B cell (primary cell): Measurements from ENCODE around the gene SDK2. TPM values are rescaled to one million over a fixed set of nuclear protein-coding genes. Genes with fewer than 3 reads are reported as not detected.

ENCODE experiments used
- ATAC-seq: fragments of 200-7000 bp; cut with Tn5 transposase; one replicate; pipeline ENCODE4 v1.10.0; 2021; ENCODE audit warnings: low read depth, mild to moderate bottlenecking, moderate number of reproducible peaks, moderate library complexity
- CTCF ChIA-PET: fragments of 350-600 bp; sonication (Branson Sonifier 250); formaldehyde crosslinking; loops from one replicate; lab custom pipeline; 2021; ENCODE audit warnings: antibody characterized with exemption, inconsistent platforms; lab: Charles Lee
- POLR2A ChIA-PET: fragments of 350-600 bp; sonication (Branson Sonifier 250); formaldehyde crosslinking; loops from one replicate; lab custom pipeline; 2021; ENCODE audit warnings: antibody characterized with exemption; lab: Charles Lee
- DNase-seq: peaks from one replicate; pipeline ENCODE4 v3.0.0; 2013
- H2AFZ ChIP-seq: 2 replicates; pipeline ENCODE4 v1.6.1; 2012; ENCODE audit warnings: mild to moderate bottlenecking, low read depth, low read length; ENCODE audit not compliant: insufficient read depth, poor library complexity, severe bottlenecking
- H3K27ac ChIP-seq, 2 donors: 1 replicate in 1 of 2; 2 replicates in 1 of 2; pipeline ENCODE4 v1.5.1; 2012 to 2013; ENCODE audit warnings: low read length in 2 of 2, mild to moderate bottlenecking in 2 of 2, moderate library complexity in 1 of 2
- H3K27me3 ChIP-seq, 4 experiments: fragments of 200-600 bp in 1 of 4; sonication (generic) in 1 of 4; replicated peaks in 1 of 4; 1 replicate in 2 of 4; 2 replicates in 2 of 4; pipeline versions ENCODE4 v1.6.1 to v1.7.0; 2013 to 2016; ENCODE audit warnings: low read length in 3 of 4, mild to moderate bottlenecking in 2 of 4, mixed read lengths in 1 of 4, moderate library complexity in 1 of 4; ENCODE audit not compliant: insufficient read depth in 4 of 4, control insufficient read depth in 3 of 4; ENCODE audit errors: control extremely low read depth in 1 of 4
- H3K36me3 ChIP-seq, 2 experiments: replicated peaks in 1 of 2; 1 replicate in 1 of 2; 2 replicates in 1 of 2; pipeline versions ENCODE4 v1.6.1 to v1.7.1; 2013; ENCODE audit warnings: low read length in 1 of 2; ENCODE audit not compliant: insufficient read depth in 2 of 2, control insufficient read depth in 1 of 2; ENCODE audit errors: control extremely low read depth in 1 of 2, extremely low read depth in 1 of 2
- H3K4me1 ChIP-seq, 2 donors: fragments of 200-600 bp in 1 of 2; sonication (generic) in 1 of 2; 1 replicate in 1 of 2; 2 replicates in 1 of 2; pipeline versions ENCODE4 v1.5.1 to v1.6.1; 2013 to 2017; ENCODE audit warnings: low read length in 2 of 2; ENCODE audit not compliant: control insufficient read depth in 2 of 2, insufficient read depth in 2 of 2
- H3K4me2 ChIP-seq: replicated peaks from 2 replicates; pipeline ENCODE3; 2012; ENCODE audit warnings: mild to moderate bottlenecking, low read depth, low read length; ENCODE audit not compliant: poor library complexity, severe bottlenecking
- H3K4me3 ChIP-seq, 5 experiments: fragments of 200-600 bp in 1 of 5; sonication (generic) in 1 of 5; 1 replicate in 3 of 5; 2 replicates in 2 of 5; pipeline versions ENCODE4 v1.5.1 to v1.7.0; 2011 to 2016; ENCODE audit warnings: low read length in 4 of 5, mild to moderate bottlenecking in 4 of 5, low read depth in 2 of 5, control low read depth in 1 of 5, moderate library complexity in 1 of 5; ENCODE audit not compliant: insufficient read depth in 1 of 5; ENCODE audit errors: control extremely low read depth in 1 of 5, extremely low read depth in 1 of 5
- H3K79me2 ChIP-seq: fragments of 200-600 bp; sonication (generic); one replicate; pipeline ENCODE4 v1.6.0; 2016; ENCODE audit warnings: low read length; ENCODE audit not compliant: control insufficient read depth, insufficient read depth
- H3K9ac ChIP-seq: fragments of 200-600 bp; sonication (generic); 2 replicates; pipeline ENCODE4 v1.6.1; 2017; ENCODE audit warnings: mild to moderate bottlenecking, low read length, moderate library complexity
- H3K9me3 ChIP-seq, 3 donors: one replicate each; pipeline versions ENCODE4 v1.6.1 to v1.7.1; 2013; ENCODE audit warnings: low read length in 2 of 3; ENCODE audit not compliant: control insufficient read depth in 2 of 3, insufficient read depth in 1 of 3; ENCODE audit errors: control extremely low read depth in 1 of 3
- H4K20me1 ChIP-seq: 2 replicates; pipeline ENCODE4 v1.6.0; 2012; ENCODE audit warnings: mild to moderate bottlenecking, low read length; ENCODE audit not compliant: insufficient read depth, control insufficient read depth, poor library complexity, severe bottlenecking
- H3K27ac Mint-ChIP-seq: one replicate; pipeline ENCODE4 v1.8.0; 2021; ENCODE audit warnings: mixed read lengths
- H3K27me3 Mint-ChIP-seq: one replicate; pipeline ENCODE4 v1.8.0; 2021; ENCODE audit warnings: mixed read lengths
- H3K4me1 Mint-ChIP-seq: one replicate; pipeline ENCODE4 v1.8.0; 2021; ENCODE audit warnings: mixed read lengths
- H3K4me3 Mint-ChIP-seq: one replicate; pipeline ENCODE4 v1.8.0; 2021; ENCODE audit warnings: mixed read lengths
- H3K9me3 Mint-ChIP-seq: one replicate; pipeline ENCODE4 v1.8.0; 2022; ENCODE audit warnings: mixed read lengths; ENCODE audit not compliant: insufficient read depth
- EZH2 ChIP-seq: IDR thresholded peaks from 2 replicates; pipeline ENCODE4 v1.6.1; 2012; ENCODE audit warnings: borderline replicate concordance, low read depth, mild to moderate bottlenecking, moderate library complexity, low read length; ENCODE audit not compliant: insufficient read depth, poor library complexity, severe bottlenecking
- WGBS: methylation state at CpG from one replicate; pipeline ENCODE4 v1.1.5; 2013; ENCODE audit warnings: missing lambda C conversion rate; ENCODE audit not compliant: insufficient coverage; 5-methylcytosine and 5-hydroxymethylcytosine counted together
- intact Hi-C: fragments of 100-400 bp; cut with micrococcal nuclease; formaldehyde crosslinking; loops from one replicate; pipeline ENCODE4 v1.10.0; 2022
- polyA plus RNA-seq: library from polyadenylated mRNA; depleted of rRNA; stranded (reverse); fragments of >200 nt; gene quantifications from 2 replicates; pipeline ENCODE4 v1.2.3, GENCODE V29; 2012
- total RNA-seq, 2 donors: library from RNA; stranded (reverse); fragments of 120-200 nt in 1 of 2; gene quantifications; 1 replicate in 1 of 2; 2 replicates in 1 of 2; pipeline versions ENCODE4 v1.2.3 to v1.2.4, GENCODE V29; 2013 to 2022
- TF ChIP-seq, protein P1 (sequence below): fragments of 200-600 bp; IDR thresholded peaks from one replicate; pipeline ENCODE4 v1.8.0; 2022; ENCODE audit warnings: antibody characterized with exemption, mild to moderate bottlenecking

The SDK2 gene
- total and polyA plus RNA-seq, 2 donors (not counting 1 experiment from before 2014, with no cell fraction given): 3.2 to 13.0 TPM

DNA sequence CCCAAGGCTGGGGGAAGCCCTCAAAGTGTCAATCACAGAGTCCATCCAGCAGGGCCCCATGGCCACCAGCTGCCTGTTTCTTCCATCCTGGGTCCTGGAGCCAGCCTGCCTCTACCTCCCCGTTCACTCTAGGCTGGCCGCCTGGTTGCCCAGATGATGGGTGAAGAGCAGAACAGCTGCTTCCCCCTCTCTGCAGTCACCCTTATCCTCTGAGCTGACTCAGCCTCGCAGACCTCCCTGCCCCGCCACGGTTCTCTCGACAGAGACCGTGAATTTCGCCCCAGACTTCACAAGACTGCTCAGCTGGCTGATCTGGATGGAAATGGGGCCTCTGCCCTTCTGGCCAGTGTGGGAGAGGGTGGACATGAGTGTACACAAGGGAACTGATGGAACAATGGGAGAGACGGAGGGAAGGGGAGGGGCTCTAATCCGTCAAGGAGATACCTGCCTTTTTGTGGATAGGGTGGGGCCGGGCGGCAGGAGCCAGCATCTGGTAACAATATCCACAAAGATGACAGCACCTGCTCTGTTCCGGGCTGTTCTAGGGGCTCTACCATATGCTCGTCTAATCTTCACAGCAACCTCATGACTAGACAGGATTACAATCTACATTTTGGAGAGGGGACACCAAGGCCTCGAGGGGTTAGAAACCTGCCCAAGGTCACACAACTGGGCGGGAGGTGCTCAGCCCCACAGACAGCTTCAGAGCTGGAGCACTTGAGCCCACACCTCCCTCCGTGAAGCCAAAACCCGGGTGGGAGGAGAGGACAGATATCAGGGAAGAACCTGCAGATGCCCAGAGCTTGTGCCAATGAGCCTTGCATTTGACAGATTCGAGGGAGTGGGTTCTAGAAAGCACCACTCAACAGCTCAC lies 136.0 kb downstream of the SDK2 start:
- Histone ChIP-seq H3K27ac (no peak overlapping the region), H3K4me1 (no peaks in the 10 kb centered on the region), H2AFZ (no peak overlapping the region), H3K9me3 (no peaks in the 10 kb centered on the region), H3K4me2 (no peak overlapping the region), H3K27me3 (no peaks in the 10 kb centered on the region), H3K36me3 (no peaks in the 10 kb centered on the region), H4K20me1 (peaks cover 4% of the 10 kb centered on the region), H3K9ac (no peak overlapping the region), H3K4me3 (no peak overlapping the region), H3K79me2 (peaks cover 8% of the 10 kb centered on the region)
- TF ChIP-seq, protein P1, sequence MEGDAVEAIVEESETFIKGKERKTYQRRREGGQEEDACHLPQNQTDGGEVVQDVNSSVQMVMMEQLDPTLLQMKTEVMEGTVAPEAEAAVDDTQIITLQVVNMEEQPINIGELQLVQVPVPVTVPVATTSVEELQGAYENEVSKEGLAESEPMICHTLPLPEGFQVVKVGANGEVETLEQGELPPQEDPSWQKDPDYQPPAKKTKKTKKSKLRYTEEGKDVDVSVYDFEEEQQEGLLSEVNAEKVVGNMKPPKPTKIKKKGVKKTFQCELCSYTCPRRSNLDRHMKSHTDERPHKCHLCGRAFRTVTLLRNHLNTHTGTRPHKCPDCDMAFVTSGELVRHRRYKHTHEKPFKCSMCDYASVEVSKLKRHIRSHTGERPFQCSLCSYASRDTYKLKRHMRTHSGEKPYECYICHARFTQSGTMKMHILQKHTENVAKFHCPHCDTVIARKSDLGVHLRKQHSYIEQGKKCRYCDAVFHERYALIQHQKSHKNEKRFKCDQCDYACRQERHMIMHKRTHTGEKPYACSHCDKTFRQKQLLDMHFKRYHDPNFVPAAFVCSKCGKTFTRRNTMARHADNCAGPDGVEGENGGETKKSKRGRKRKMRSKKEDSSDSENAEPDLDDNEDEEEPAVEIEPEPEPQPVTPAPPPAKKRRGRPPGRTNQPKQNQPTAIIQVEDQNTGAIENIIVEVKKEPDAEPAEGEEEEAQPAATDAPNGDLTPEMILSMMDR: no peak
- no peak for TF ChIP-seq EZH2
- POLR2A ChIA-PET: no interaction called here
- ATAC-seq (no peak), DNase-seq (no peak)
- CTCF ChIA-PET: interaction anchor here (0.6 kb wide), 1 partner anchor 112 kb away, joined by 5 read pairs; no protein-coding TSS in a partner anchor
- 90% methylated on average over 11 of the region's 19 CpGs for WGBS
- Mint-ChIP-seq H3K9me3 (no peaks in the 10 kb centered on the region), H3K4me1 (peaks cover 7% of the 10 kb centered on the region), H3K27me3 (no peaks in the 10 kb centered on the region), H3K27ac (no peak overlapping the region), H3K4me3 (no peak overlapping the region)
- intact Hi-C loops: no loop called here
